PC-9 (cell line): ENCODE results near the gene AIF1L.

Experiments used
- CTCF ChIP-seq: fragments of 200-600 bp; sonication (generic); conservative IDR thresholded peaks from 2 replicates; pipeline ENCODE4 v1.6.1; 2017; ENCODE audit warnings: mixed run types, antibody characterized with exemption, mild to moderate bottlenecking, moderate library complexity
- EZH2 ChIP-seq: fragments of 200-600 bp; sonication (generic); IDR thresholded peaks from 2 replicates; pipeline ENCODE4 v1.8.0; 2017; ENCODE audit warnings: antibody characterized with exemption, low read depth

GRCh38 chr9:131140550-131140949 is 44.2 kb downstream of the AIF1L start:
- TF ChIP-seq CTCF: no peak
- TF ChIP-seq EZH2: no peak
